K562 (cell line): ENCODE data around the gene GFRA1. TPM values are rescaled to one million over a fixed set of nuclear protein-coding genes. Genes with fewer than 3 reads are reported as not detected.

Source experiments
- ATAC-seq: fragments of 200-7000 bp; cut with Tn5 transposase; 3 replicates; pipeline ENCODE4 v1.9.1; 2020; ENCODE audit warnings: moderate library complexity
- BruUV-seq: library from RNA; stranded (reverse); fragments of 400-500 nt; replicated peaks from 2 replicates; lab custom pipeline; 2021; lab: Mats Ljungman, UMichigan
- CTCF ChIA-PET: fragments of 300-600 bp; formaldehyde crosslinking; extraction: SDS; loops from one replicate; lab custom pipeline; 2021; ENCODE audit warnings: low intra/inter-chr PET ratio; lab: Yijun Ruan, JAX
- POLR2A ChIA-PET: fragments of 300-600, 350-650 bp; sonication (Branson Sonifier 250); formaldehyde crosslinking; extraction: SDS; loops from one replicate; lab custom pipeline; 2021; ENCODE audit warnings: antibody characterized with exemption, inconsistent platforms; lab: Yijun Ruan, JAX
- DNase-seq, 4 experiments: peaks; one replicate each; pipeline versions ENCODE4 v3.0.0 to v3.0.0-alpha.2; 2011 to 2018; ENCODE audit warnings: low spot score in 3 of 4, mixed read lengths in 3 of 4; ENCODE audit errors: extremely low read depth in 1 of 4
- FAIRE-seq: peaks from 2 replicates; lab custom pipeline; 2011; peaks lifted over from hg19 to GRCh38; lab: Jason Lieb, UNC
- H2AFZ ChIP-seq: 2 replicates; pipeline ENCODE4 v1.6.0; 2011; ENCODE audit warnings: low read depth, low read length, control low read depth, inconsistent platforms
- H3K27ac ChIP-seq: fragments of 200-600 bp; 3 replicates; pipeline ENCODE4 v1.8.0; 2011; ENCODE audit warnings: low read depth, mild to moderate bottlenecking, control low read depth, inconsistent platforms, low read length, moderate library complexity, mixed read lengths; ENCODE audit errors: extremely low read depth
- H3K27me3 ChIP-seq, 2 experiments: fragments of 300-600 bp in 1 of 2; 2 replicates in 1 of 2; 3 replicates in 1 of 2; pipeline versions ENCODE4 v1.6.0 to v1.8.0; 2011; ENCODE audit warnings: inconsistent platforms in 2 of 2, low read length in 2 of 2, mild to moderate bottlenecking in 1 of 2, mixed read lengths in 1 of 2, moderate library complexity in 1 of 2; ENCODE audit not compliant: control insufficient read depth in 2 of 2, insufficient read depth in 2 of 2
- H3K36me3 ChIP-seq: fragments of 300-600 bp; 3 replicates; pipeline ENCODE4 v1.8.0; 2011; ENCODE audit warnings: mild to moderate bottlenecking, low read length, inconsistent platforms; ENCODE audit not compliant: control insufficient read depth, insufficient read depth
- H3K4me1 ChIP-seq, 2 experiments: fragments of 200-600 bp in 1 of 2; replicated peaks in 1 of 2; 2 replicates in 1 of 2; 3 replicates in 1 of 2; pipeline versions ENCODE4 v1.5.1 to v1.8.0; 2011; ENCODE audit warnings: inconsistent platforms in 2 of 2, low read length in 2 of 2, mild to moderate bottlenecking in 1 of 2, mixed read lengths in 1 of 2, moderate library complexity in 1 of 2; ENCODE audit not compliant: control insufficient read depth in 2 of 2, insufficient read depth in 2 of 2
- H3K4me2 ChIP-seq: 2 replicates; pipeline ENCODE4 v1.6.1; 2011; ENCODE audit warnings: low read length, control low read depth, inconsistent platforms, mixed read lengths; ENCODE audit not compliant: insufficient read depth
- H3K4me3 ChIP-seq: fragments of 200-600 bp; sonication (generic), shearing (Covaris generic); 2 replicates; pipeline ENCODE4 v1.5.1; 2016; ENCODE audit warnings: control low read depth, inconsistent platforms
- H3K79me2 ChIP-seq: fragments of 200-600 bp; 3 replicates; pipeline ENCODE4 v1.8.0; 2011; ENCODE audit warnings: low read length, inconsistent platforms; ENCODE audit not compliant: control insufficient read depth, insufficient read depth
- H3K9ac ChIP-seq, 2 experiments: 2 replicates each; pipeline versions ENCODE4 v1.6.0 to v1.6.1; 2011; ENCODE audit warnings: low read depth in 2 of 2, low read length in 2 of 2, control low read depth in 1 of 2, inconsistent platforms in 1 of 2, mild to moderate bottlenecking in 1 of 2, mixed read lengths in 1 of 2; ENCODE audit not compliant: insufficient read depth in 1 of 2
- H3K9me1 ChIP-seq: one replicate; pipeline ENCODE4 v1.6.0; 2011; ENCODE audit warnings: inconsistent platforms, mild to moderate bottlenecking, low read length, moderate library complexity; ENCODE audit not compliant: control insufficient read depth, insufficient read depth
- H3K9me3 ChIP-seq: replicated peaks from 2 replicates; pipeline ENCODE4 v1.5.1; 2011; ENCODE audit warnings: low read depth, low read length, inconsistent platforms; ENCODE audit not compliant: control insufficient read depth, insufficient read depth
- H4K20me1 ChIP-seq: replicated peaks from 2 replicates; pipeline ENCODE4 v1.6.1; 2011; ENCODE audit warnings: low read length, inconsistent platforms, mixed read lengths; ENCODE audit not compliant: control insufficient read depth, insufficient read depth
- ELF2 ChIP-seq: fragments of 250-450 bp; sonication (Bioruptor Pico); IDR thresholded peaks from 2 replicates; pipeline ENCODE4 v1.5.0; 2021; ENCODE audit warnings: mild to moderate bottlenecking
- ETV1 ChIP-seq: fragments of 450-650 bp; conservative IDR thresholded peaks from 2 replicates; pipeline ENCODE4 v1.6.1; 2016; ENCODE audit warnings: missing genetic modification characterization, control low read depth, low read depth, missing compliant biosample characterization
- ETV6 ChIP-seq, 3 experiments: fragments of 150-350 bp in 1 of 3; sonication (generic) in 1 of 3; formaldehyde crosslinking in 1 of 3; IDR thresholded peaks; 2 replicates each; pipeline versions ENCODE4 v1.6.1 to v1.8.0; 2014 to 2022; ENCODE audit warnings: borderline replicate concordance in 2 of 3, low read depth in 2 of 3, antibody characterized with exemption in 1 of 3, low read length in 1 of 3, mild to moderate bottlenecking in 1 of 3, missing genetic modification reagents in 1 of 3
- HMGN3 ChIP-seq: IDR thresholded peaks from 2 replicates; pipeline ENCODE4 v1.6.1; 2011; ENCODE audit warnings: borderline replicate concordance, low read depth, mild to moderate bottlenecking, mixed read lengths, low read length; ENCODE audit not compliant: insufficient read length; ENCODE audit errors: extremely low read depth
- IRF1 ChIP-seq: sonication (generic); formaldehyde crosslinking; IDR thresholded peaks from 2 replicates; pipeline ENCODE4 v1.8.0; 2022; ENCODE audit warnings: missing genetic modification reagents, mild to moderate bottlenecking, borderline replicate concordance
- MLX ChIP-seq, 2 experiments: fragments of 450-650 bp in 1 of 2; sonication (generic) in 1 of 2; formaldehyde crosslinking; conservative IDR thresholded peaks; 2 replicates each; pipeline versions ENCODE4 v1.4.0 to v1.8.1; 2020 to 2022; ENCODE audit warnings: mild to moderate bottlenecking in 1 of 2, missing genetic modification reagents in 1 of 2
- PCBP2 ChIP-seq: fragments of 200-400 bp; formaldehyde crosslinking; IDR thresholded peaks from 2 replicates; pipeline ENCODE4 v1.6.1; 2018; ENCODE audit warnings: low read length, low read depth, mild to moderate bottlenecking, moderate library complexity; ENCODE audit not compliant: poor library complexity, severe bottlenecking
- PRMT5 ChIP-seq: sonication (generic); formaldehyde crosslinking; IDR thresholded peaks from 2 replicates; pipeline ENCODE4 v1.5.0; 2020; ENCODE audit warnings: missing genetic modification reagents
- SFPQ ChIP-seq: fragments of 200-400 bp; formaldehyde crosslinking; IDR thresholded peaks from 2 replicates; pipeline ENCODE4 v1.6.1; 2017; ENCODE audit warnings: mild to moderate bottlenecking, low read depth, low read length, moderate library complexity
- SMAD1 ChIP-seq: fragments of 150-350 bp; IDR thresholded peaks from 2 replicates; pipeline ENCODE4 v1.6.1; 2014; ENCODE audit warnings: low read length, low read depth; ENCODE audit not compliant: partially characterized antibody
- SREBF2 ChIP-seq: sonication (generic); formaldehyde crosslinking; IDR thresholded peaks from 2 replicates; pipeline ENCODE4 v1.4.0; 2020; ENCODE audit warnings: mild to moderate bottlenecking, missing genetic modification reagents
- XRCC5 ChIP-seq: fragments of 200-400 bp; formaldehyde crosslinking; IDR thresholded peaks from 2 replicates; pipeline ENCODE4 v1.6.1; 2017; ENCODE audit warnings: low read depth, mild to moderate bottlenecking, low read length
- ZFP30 ChIP-seq: fragments of 250-450 bp; sonication (Bioruptor Pico); IDR thresholded peaks from 2 replicates; pipeline ENCODE4 v1.8.0; 2022; ENCODE audit warnings: moderate library complexity, mild to moderate bottlenecking, inconsistent platforms, borderline replicate concordance
- ZNF507 ChIP-seq: conservative IDR thresholded peaks from 2 replicates; pipeline ENCODE4 v1.6.1; 2017; ENCODE audit warnings: missing genetic modification characterization, missing compliant biosample characterization
- WGBS: fragments of 100-300 bp; shearing (Covaris generic); methylation state at CpG from one replicate; pipeline ENCODE4 v1.1.6; 2016; ENCODE audit warnings: low coverage, mixed read lengths; ENCODE audit not compliant: insufficient coverage; ENCODE audit errors: missing lambda C conversion rate; 5-methylcytosine and 5-hydroxymethylcytosine counted together
- in situ Hi-C: fragments of 300-500 bp; cut with MboI; formaldehyde crosslinking; loops from 4 replicates; pipeline ENCODE4 v1.15.0; 2018; ENCODE audit warnings: inconsistent platforms, mixed read lengths
- intact Hi-C: fragments of 100-400 bp; cut with micrococcal nuclease; formaldehyde crosslinking; loops from 2 replicates; pipeline ENCODE4 v1.14.2; 2022
- polyA plus RNA-seq, 8 experiments: library from polyadenylated mRNA; depleted of rRNA in 4 of 8; stranded (reverse) in 5 of 8; unstranded in 3 of 8; fragments of >200 nt; fragmentation: Nextera tagmentation in 2 of 8; fragmentation: Illumina TruSeq in 1 of 8; extraction: Ambion mirVana in 2 of 8; extraction: Trizol in 1 of 8; gene quantifications; 2 replicates each; pipeline versions ENCODE4 v1.2.1 to v1.2.3, GENCODE V29; 2011 to 2014; ENCODE audit warnings: inconsistent platforms in 1 of 8, missing spikeins in 1 of 8
- total RNA-seq, 7 experiments: library from RNA; depleted of rRNA in 6 of 7; stranded (reverse); fragments of >200 nt in 6 of 7; fragmentation: Illumina TruSeq in 2 of 7; extraction: Trizol in 2 of 7; gene quantifications; 2 replicates each; pipeline versions ENCODE4 v1.2.1 to v1.2.3, GENCODE V29; 2011 to 2021; ENCODE audit warnings: low replicate concordance in 1 of 7
- TF ChIP-seq, protein P1 (sequence below): IDR thresholded peaks from 2 replicates; pipeline ENCODE4 v1.6.1; 2011; ENCODE audit not compliant: insufficient read length; ENCODE audit errors: extremely low read depth
- TF ChIP-seq, protein P2 (sequence below): fragments of 450-650 bp; formaldehyde crosslinking; IDR thresholded peaks from 2 replicates; pipeline ENCODE4 v1.4.0; 2020; ENCODE audit warnings: mild to moderate bottlenecking, mixed read lengths

The GFRA1 gene
- total and polyA plus RNA-seq, 9 of the 15 experiments (the other 6 are each of a cell fraction or from before 2014, with no cell fraction given) = 0.04 TPM; not detected in 8

DNA sequence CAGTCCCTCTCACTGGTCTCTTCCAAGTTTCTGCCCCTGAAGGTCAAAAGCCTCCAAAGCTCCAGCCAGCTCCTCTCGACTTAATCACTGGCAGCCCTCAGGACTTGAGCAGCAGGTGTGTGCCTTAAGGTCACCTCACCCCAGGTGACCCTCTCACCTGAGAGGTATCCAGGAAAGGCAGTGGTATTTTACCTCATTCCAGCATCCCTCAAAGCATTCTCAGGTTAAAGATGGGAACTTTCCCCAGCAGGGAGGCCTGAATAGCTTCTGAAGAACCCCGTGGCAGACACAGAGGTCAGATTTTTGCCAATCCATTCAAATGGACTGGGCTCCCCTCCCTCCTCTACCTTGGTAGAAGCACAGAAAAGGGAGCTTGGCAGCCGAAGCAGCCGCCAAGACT lies 148.2 kb downstream of the GFRA1 start:
- ChIA-PET CTCF (no interaction called here), POLR2A (no interaction called here)
- FAIRE-seq (no peak), ATAC-seq (no peak), DNase-seq (no peak)
- BruUV-seq = no TSS peak
- no peak overlapping the region for H3K4me3 ChIP-seq
- H3K9me1 ChIP-seq = no peaks in the 10 kb centered on the region
- H4K20me1 ChIP-seq = no peaks in the 10 kb centered on the region
- no peak overlapping the region for H3K27ac ChIP-seq
- in situ Hi-C loops = no loop called here
- no peaks in the 10 kb centered on the region for H3K4me1 ChIP-seq
- H3K9me3 ChIP-seq = no peaks in the 10 kb centered on the region
- no peaks in the 10 kb centered on the region for H3K79me2 ChIP-seq
- WGBS = 0% methylated on average over 4 of the region's 4 CpGs
- intact Hi-C loops = no loop called here
- no peaks in the 10 kb centered on the region for H3K27me3 ChIP-seq
- H3K9ac ChIP-seq = no peak overlapping the region
- no peaks in the 10 kb centered on the region for H3K36me3 ChIP-seq
- H3K4me2 ChIP-seq = no peak overlapping the region
- H2AFZ ChIP-seq = no peak overlapping the region
- TF ChIP-seq ETV1 (tag) = no peak
- no peak for TF ChIP-seq IRF1 (CRISPR knock-in tag)
- TF ChIP-seq, protein P1, sequence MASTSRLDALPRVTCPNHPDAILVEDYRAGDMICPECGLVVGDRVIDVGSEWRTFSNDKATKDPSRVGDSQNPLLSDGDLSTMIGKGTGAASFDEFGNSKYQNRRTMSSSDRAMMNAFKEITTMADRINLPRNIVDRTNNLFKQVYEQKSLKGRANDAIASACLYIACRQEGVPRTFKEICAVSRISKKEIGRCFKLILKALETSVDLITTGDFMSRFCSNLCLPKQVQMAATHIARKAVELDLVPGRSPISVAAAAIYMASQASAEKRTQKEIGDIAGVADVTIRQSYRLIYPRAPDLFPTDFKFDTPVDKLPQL = no peak
- no peak for TF ChIP-seq ETV6 (IDR thresholded peaks at IDR 0.05; ENCODE audit: borderline replicate concordance in 1 of 2, low read depth in 2 of 2, low read length in 1 of 2)
- no peak for TF ChIP-seq ETV6 (CRISPR knock-in tag; IDR thresholded peaks at IDR 0.05; ENCODE audit: borderline replicate concordance)
- TF ChIP-seq MLX (CRISPR knock-in tag; conservative IDR thresholded peaks at IDR 0.05) = no peak
- no peak for TF ChIP-seq PCBP2
- no peak for TF ChIP-seq SMAD1
- TF ChIP-seq ZNF507 = no peak
- no peak for TF ChIP-seq PRMT5
- TF ChIP-seq HMGN3 = no peak
- TF ChIP-seq, protein P2, sequence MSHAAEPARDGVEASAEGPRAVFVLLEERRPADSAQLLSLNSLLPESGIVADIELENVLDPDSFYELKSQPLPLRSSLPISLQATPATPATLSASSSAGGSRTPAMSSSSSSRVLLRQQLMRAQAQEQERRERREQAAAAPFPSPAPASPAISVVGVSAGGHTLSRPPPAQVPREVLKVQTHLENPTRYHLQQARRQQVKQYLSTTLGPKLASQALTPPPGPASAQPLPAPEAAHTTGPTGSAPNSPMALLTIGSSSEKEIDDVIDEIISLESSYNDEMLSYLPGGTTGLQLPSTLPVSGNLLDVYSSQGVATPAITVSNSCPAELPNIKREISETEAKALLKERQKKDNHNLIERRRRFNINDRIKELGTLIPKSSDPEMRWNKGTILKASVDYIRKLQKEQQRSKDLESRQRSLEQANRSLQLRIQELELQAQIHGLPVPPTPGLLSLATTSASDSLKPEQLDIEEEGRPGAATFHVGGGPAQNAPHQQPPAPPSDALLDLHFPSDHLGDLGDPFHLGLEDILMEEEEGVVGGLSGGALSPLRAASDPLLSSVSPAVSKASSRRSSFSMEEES (CRISPR knock-in tag) = no peak
- no peak for TF ChIP-seq SFPQ
- no peak for TF ChIP-seq XRCC5
- TF ChIP-seq ELF2 (CRISPR knock-in tag) = no peak
- TF ChIP-seq ZFP30 (CRISPR knock-in tag) = no peak
- TF ChIP-seq SREBF2 (CRISPR knock-in tag) = no peak
